ENCODE measurements around the gene TRIM8. TPM values are rescaled to one million over a fixed set of nuclear protein-coding genes. Genes with fewer than 3 reads are reported as not detected.

The TRIM8 gene
- total and polyA plus RNA-seq, 2 of the 8 experiments (the other 6 are each of a cell fraction or from before 2014, with no cell fraction given) = 24.9 to 38.8 TPM

DNA sequence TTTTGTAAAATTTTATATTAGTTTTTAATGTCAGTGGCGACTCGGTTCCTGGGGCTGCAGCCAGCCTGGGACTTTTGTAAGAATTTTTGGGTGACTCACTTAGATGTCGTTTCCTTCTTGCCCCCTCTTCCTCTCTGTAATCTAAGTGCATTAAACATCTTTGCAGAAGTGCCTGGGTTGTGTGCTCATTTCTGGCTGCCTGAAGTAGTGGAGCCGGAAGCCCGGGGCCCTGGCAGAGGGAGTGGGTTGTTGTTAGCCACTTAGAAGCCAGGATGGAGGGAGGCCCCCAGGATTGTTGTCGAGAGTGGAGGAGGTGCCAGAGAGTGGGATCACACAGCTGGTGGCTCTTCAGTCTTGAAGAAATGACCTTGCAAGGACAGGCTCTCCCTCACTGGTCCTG is 11.0 kb upstream of the TRIM8 start (continued):
- TF ChIP-seq, protein P1, sequence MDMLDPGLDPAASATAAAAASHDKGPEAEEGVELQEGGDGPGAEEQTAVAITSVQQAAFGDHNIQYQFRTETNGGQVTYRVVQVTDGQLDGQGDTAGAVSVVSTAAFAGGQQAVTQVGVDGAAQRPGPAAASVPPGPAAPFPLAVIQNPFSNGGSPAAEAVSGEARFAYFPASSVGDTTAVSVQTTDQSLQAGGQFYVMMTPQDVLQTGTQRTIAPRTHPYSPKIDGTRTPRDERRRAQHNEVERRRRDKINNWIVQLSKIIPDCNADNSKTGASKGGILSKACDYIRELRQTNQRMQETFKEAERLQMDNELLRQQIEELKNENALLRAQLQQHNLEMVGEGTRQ (IDR thresholded peaks at IDR 0.05; ENCODE audit: low read length) = no peak
- TF ChIP-seq TCF12 (IDR thresholded peaks at IDR 0.05; ENCODE audit: low read depth, low read length) = no peak
- TF ChIP-seq SP1 (IDR thresholded peaks at IDR 0.05; ENCODE audit: low read depth, low read length) = no peak
- no peak for TF ChIP-seq TBP (IDR thresholded peaks at IDR 0.05; ENCODE audit: low read depth, low read length)
- TF ChIP-seq, protein P2, sequence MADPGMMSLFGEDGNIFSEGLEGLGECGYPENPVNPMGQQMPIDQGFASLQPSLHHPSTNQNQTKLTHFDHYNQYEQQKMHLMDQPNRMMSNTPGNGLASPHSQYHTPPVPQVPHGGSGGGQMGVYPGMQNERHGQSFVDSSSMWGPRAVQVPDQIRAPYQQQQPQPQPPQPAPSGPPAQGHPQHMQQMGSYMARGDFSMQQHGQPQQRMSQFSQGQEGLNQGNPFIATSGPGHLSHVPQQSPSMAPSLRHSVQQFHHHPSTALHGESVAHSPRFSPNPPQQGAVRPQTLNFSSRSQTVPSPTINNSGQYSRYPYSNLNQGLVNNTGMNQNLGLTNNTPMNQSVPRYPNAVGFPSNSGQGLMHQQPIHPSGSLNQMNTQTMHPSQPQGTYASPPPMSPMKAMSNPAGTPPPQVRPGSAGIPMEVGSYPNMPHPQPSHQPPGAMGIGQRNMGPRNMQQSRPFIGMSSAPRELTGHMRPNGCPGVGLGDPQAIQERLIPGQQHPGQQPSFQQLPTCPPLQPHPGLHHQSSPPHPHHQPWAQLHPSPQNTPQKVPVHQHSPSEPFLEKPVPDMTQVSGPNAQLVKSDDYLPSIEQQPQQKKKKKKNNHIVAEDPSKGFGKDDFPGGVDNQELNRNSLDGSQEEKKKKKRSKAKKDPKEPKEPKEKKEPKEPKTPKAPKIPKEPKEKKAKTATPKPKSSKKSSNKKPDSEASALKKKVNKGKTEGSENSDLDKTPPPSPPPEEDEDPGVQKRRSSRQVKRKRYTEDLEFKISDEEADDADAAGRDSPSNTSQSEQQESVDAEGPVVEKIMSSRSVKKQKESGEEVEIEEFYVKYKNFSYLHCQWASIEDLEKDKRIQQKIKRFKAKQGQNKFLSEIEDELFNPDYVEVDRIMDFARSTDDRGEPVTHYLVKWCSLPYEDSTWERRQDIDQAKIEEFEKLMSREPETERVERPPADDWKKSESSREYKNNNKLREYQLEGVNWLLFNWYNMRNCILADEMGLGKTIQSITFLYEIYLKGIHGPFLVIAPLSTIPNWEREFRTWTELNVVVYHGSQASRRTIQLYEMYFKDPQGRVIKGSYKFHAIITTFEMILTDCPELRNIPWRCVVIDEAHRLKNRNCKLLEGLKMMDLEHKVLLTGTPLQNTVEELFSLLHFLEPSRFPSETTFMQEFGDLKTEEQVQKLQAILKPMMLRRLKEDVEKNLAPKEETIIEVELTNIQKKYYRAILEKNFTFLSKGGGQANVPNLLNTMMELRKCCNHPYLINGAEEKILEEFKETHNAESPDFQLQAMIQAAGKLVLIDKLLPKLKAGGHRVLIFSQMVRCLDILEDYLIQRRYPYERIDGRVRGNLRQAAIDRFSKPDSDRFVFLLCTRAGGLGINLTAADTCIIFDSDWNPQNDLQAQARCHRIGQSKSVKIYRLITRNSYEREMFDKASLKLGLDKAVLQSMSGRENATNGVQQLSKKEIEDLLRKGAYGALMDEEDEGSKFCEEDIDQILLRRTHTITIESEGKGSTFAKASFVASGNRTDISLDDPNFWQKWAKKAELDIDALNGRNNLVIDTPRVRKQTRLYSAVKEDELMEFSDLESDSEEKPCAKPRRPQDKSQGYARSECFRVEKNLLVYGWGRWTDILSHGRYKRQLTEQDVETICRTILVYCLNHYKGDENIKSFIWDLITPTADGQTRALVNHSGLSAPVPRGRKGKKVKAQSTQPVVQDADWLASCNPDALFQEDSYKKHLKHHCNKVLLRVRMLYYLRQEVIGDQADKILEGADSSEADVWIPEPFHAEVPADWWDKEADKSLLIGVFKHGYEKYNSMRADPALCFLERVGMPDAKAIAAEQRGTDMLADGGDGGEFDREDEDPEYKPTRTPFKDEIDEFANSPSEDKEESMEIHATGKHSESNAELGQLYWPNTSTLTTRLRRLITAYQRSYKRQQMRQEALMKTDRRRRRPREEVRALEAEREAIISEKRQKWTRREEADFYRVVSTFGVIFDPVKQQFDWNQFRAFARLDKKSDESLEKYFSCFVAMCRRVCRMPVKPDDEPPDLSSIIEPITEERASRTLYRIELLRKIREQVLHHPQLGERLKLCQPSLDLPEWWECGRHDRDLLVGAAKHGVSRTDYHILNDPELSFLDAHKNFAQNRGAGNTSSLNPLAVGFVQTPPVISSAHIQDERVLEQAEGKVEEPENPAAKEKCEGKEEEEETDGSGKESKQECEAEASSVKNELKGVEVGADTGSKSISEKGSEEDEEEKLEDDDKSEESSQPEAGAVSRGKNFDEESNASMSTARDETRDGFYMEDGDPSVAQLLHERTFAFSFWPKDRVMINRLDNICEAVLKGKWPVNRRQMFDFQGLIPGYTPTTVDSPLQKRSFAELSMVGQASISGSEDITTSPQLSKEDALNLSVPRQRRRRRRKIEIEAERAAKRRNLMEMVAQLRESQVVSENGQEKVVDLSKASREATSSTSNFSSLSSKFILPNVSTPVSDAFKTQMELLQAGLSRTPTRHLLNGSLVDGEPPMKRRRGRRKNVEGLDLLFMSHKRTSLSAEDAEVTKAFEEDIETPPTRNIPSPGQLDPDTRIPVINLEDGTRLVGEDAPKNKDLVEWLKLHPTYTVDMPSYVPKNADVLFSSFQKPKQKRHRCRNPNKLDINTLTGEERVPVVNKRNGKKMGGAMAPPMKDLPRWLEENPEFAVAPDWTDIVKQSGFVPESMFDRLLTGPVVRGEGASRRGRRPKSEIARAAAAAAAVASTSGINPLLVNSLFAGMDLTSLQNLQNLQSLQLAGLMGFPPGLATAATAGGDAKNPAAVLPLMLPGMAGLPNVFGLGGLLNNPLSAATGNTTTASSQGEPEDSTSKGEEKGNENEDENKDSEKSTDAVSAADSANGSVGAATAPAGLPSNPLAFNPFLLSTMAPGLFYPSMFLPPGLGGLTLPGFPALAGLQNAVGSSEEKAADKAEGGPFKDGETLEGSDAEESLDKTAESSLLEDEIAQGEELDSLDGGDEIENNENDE (IDR thresholded peaks at IDR 0.05; ENCODE audit: insufficient replicate concordance, low read length) = no peak
- TF ChIP-seq ASH2L (IDR thresholded peaks at IDR 0.05; ENCODE audit: low read length) = no peak
- TF ChIP-seq RNF2 (IDR thresholded peaks at IDR 0.05; ENCODE audit: borderline replicate concordance, low read depth, low read length, missing control alignments, poor library complexity, severe bottlenecking) = no peak
